GM23338 (cell line): ENCODE data around the gene COMP. TPM values are rescaled to one million over a fixed set of nuclear protein-coding genes. Genes with fewer than 3 reads are reported as not detected.
A peak's percentile ranks its signal among the peaks of the same experiment; 100 is the strongest.

Experiments
- ATAC-seq: fragments of 200-7000 bp; cut with Tn5 transposase; 3 replicates; pipeline ENCODE4 v1.9.1; 2020
- DNase-seq: peaks from one replicate; pipeline ENCODE4 v3.0.0-alpha.2; 2015; ENCODE audit warnings: low spot score
- H2AFZ ChIP-seq: fragments of 200-600 bp; sonication (generic); 2 replicates; pipeline ENCODE4 v1.8.0; 2016; ENCODE audit warnings: antibody characterized with exemption, mild to moderate bottlenecking, moderate library complexity
- H3F3A ChIP-seq: fragments of 200-600 bp; sonication (generic); replicated peaks from 2 replicates; pipeline ENCODE4 v1.8.0; 2017; ENCODE audit warnings: antibody characterized with exemption, mixed run types, low read depth
- H3K27ac ChIP-seq: fragments of 200-600 bp; sonication (generic); 2 replicates; pipeline ENCODE4 v1.6.1; 2016; ENCODE audit warnings: low read depth
- H3K27me3 ChIP-seq: fragments of 200-600 bp; sonication (generic); 2 replicates; pipeline ENCODE4 v1.8.0; 2016; ENCODE audit warnings: mild to moderate bottlenecking, mixed run types, moderate library complexity; ENCODE audit not compliant: insufficient read depth
- H3K36me3 ChIP-seq: fragments of 200-600 bp; sonication (generic); 2 replicates; pipeline ENCODE4 v1.8.0; 2016; ENCODE audit warnings: mild to moderate bottlenecking; ENCODE audit not compliant: insufficient read depth
- H3K4me1 ChIP-seq: fragments of 200-600 bp; sonication (generic); 2 replicates; pipeline ENCODE4 v1.8.0; 2016; ENCODE audit warnings: mild to moderate bottlenecking, moderate library complexity; ENCODE audit not compliant: insufficient read depth
- H3K4me2 ChIP-seq: fragments of 200-600 bp; sonication (generic); 2 replicates; pipeline ENCODE4 v1.7.1; 2017; ENCODE audit warnings: mixed run types
- H3K4me3 ChIP-seq: fragments of 200-600 bp; sonication (generic); 2 replicates; pipeline ENCODE4 v1.6.1; 2016; ENCODE audit warnings: mixed run types
- H3K79me2 ChIP-seq: fragments of 200-600 bp; sonication (generic); replicated peaks from 2 replicates; pipeline ENCODE4 v1.8.0; 2017; ENCODE audit warnings: mild to moderate bottlenecking; ENCODE audit not compliant: insufficient read depth
- H3K9me2 ChIP-seq: fragments of 200-600 bp; sonication (generic); 2 replicates; pipeline ENCODE4 v1.8.0; 2017; ENCODE audit not compliant: insufficient read depth
- H4K20me1 ChIP-seq: fragments of 200-600 bp; sonication (generic); replicated peaks from 2 replicates; pipeline ENCODE4 v1.8.0; 2017; ENCODE audit warnings: mild to moderate bottlenecking; ENCODE audit not compliant: insufficient read depth
- H3K27ac Mint-ChIP-seq: 2 replicates; pipeline ENCODE4 v1.8.0; 2020; ENCODE audit warnings: inconsistent platforms, mild to moderate bottlenecking, moderate library complexity, mixed read lengths
- H3K27me3 Mint-ChIP-seq: 3 replicates; pipeline ENCODE4 v1.8.0; 2022; ENCODE audit warnings: low read depth, mild to moderate bottlenecking, moderate library complexity, mixed read lengths, inconsistent platforms; ENCODE audit not compliant: insufficient read depth, poor library complexity
- H3K36me3 Mint-ChIP-seq: 3 replicates; pipeline ENCODE4 v1.8.0; 2021; ENCODE audit warnings: low read depth, mild to moderate bottlenecking, inconsistent platforms, moderate library complexity, mixed read lengths
- H3K4me1 Mint-ChIP-seq: 3 replicates; pipeline ENCODE4 v1.8.0; 2020; ENCODE audit warnings: mild to moderate bottlenecking, inconsistent platforms, mixed read lengths
- H3K4me3 Mint-ChIP-seq: 3 replicates; pipeline ENCODE4 v1.8.0; 2021; ENCODE audit warnings: moderate library complexity, mild to moderate bottlenecking, inconsistent platforms, mixed read lengths
- H3K9me3 Mint-ChIP-seq: 3 replicates; pipeline ENCODE4 v1.8.0; 2020; ENCODE audit warnings: moderate library complexity, mild to moderate bottlenecking, inconsistent platforms, mixed read lengths
- CREB1 ChIP-seq: fragments of 250-450 bp; sonication (Bioruptor Pico); IDR thresholded peaks from 2 replicates; pipeline ENCODE4 v1.5.0; 2020; ENCODE audit warnings: low read depth, mild to moderate bottlenecking, moderate library complexity
- CTCF ChIP-seq, 2 experiments: fragments of 200-600 bp in 1 of 2; sonication (generic) in 1 of 2; conservative IDR thresholded peaks; 2 replicates each; pipeline versions ENCODE4 v1.5.1 to v1.6.1; 2016 to 2017; ENCODE audit warnings: antibody characterized with exemption in 2 of 2, low read depth in 2 of 2, mild to moderate bottlenecking in 2 of 2, moderate library complexity in 1 of 2
- EZH2 ChIP-seq: fragments of 200-600 bp; sonication (generic); IDR thresholded peaks from one replicate; pipeline ENCODE4 v1.8.0; 2017; ENCODE audit warnings: antibody characterized with exemption, mild to moderate bottlenecking, low read depth; ENCODE audit not compliant: unreplicated experiment
- EZH2phosphoT487 ChIP-seq: fragments of 200-600 bp; sonication (generic); IDR thresholded peaks from one replicate; pipeline ENCODE4 v1.8.1; 2018; ENCODE audit warnings: antibody characterized with exemption; ENCODE audit not compliant: unreplicated experiment
- JUNB ChIP-seq: IDR thresholded peaks from one replicate; pipeline ENCODE4 v1.6.1; 2016; ENCODE audit warnings: antibody characterized with exemption; ENCODE audit not compliant: unreplicated experiment
- NANOG ChIP-seq: IDR thresholded peaks from 2 replicates; pipeline ENCODE4 v1.6.1; 2016; ENCODE audit warnings: antibody characterized with exemption, borderline replicate concordance
- POLR2AphosphoS5 ChIP-seq: IDR thresholded peaks from 2 replicates; pipeline ENCODE4 v1.6.1; 2016; ENCODE audit warnings: antibody characterized with exemption, low read depth
- STAT1 ChIP-seq: IDR thresholded peaks from one replicate; pipeline ENCODE4 v1.6.1; 2016; ENCODE audit warnings: antibody characterized with exemption; ENCODE audit not compliant: unreplicated experiment
- ZNF114 ChIP-seq: fragments of 250-450 bp; sonication (Bioruptor Pico); IDR thresholded peaks from 2 replicates; pipeline ENCODE4 v1.5.0; 2020; ENCODE audit warnings: mild to moderate bottlenecking, moderate library complexity
- ZNF331 ChIP-seq: fragments of 250-450 bp; sonication (Bioruptor Pico); IDR thresholded peaks from 2 replicates; pipeline ENCODE4 v1.5.0; 2020; ENCODE audit warnings: low read depth, mild to moderate bottlenecking, moderate library complexity
- ZNF462 ChIP-seq: fragments of 250-450 bp; sonication (Bioruptor Pico); IDR thresholded peaks from 2 replicates; pipeline ENCODE4 v1.5.0; 2020; ENCODE audit warnings: mild to moderate bottlenecking, moderate library complexity
- polyA plus RNA-seq: library from polyadenylated mRNA; unstranded; fragments of >200 nt; fragmentation: Nextera tagmentation; extraction: Ambion mirVana; gene quantifications from 2 replicates; pipeline ENCODE4 v1.2.1, GENCODE V29; 2016
- total RNA-seq: library from RNA; depleted of rRNA; stranded (reverse); fragments of >200 nt; shearing (Covaris generic); gene quantifications from 2 replicates; pipeline ENCODE4 v1.2.3, GENCODE V29; 2014
- TF ChIP-seq, protein P1 (sequence below): IDR thresholded peaks from 2 replicates; pipeline ENCODE4 v1.6.1; 2016; ENCODE audit warnings: antibody characterized with exemption
- TF ChIP-seq, protein P2 (sequence below): IDR thresholded peaks from one replicate; pipeline ENCODE4 v1.6.1; 2018; ENCODE audit warnings: antibody characterized with exemption; ENCODE audit not compliant: unreplicated experiment

Gene COMP
- total and polyA plus RNA-seq, 2 experiments from 2014 or later = 0.58 to 0.63 TPM

GRCh38 chr19:18762125-18763023 lies 28.7 kb downstream of the COMP start:
- Mint-ChIP-seq H3K36me3 (no peaks in the 10 kb centered on the region), H3K27ac (no peak overlapping the region), H3K4me1 (peaks cover 8% of the 10 kb centered on the region; the same call in 2 of the 3 replicates), H3K27me3 (peaks cover 33% of the 10 kb centered on the region), H3K4me3 (no peak overlapping the region), H3K9me3 (no peaks in the 10 kb centered on the region)
- peak; percentile 65 for DNase-seq
- Histone ChIP-seq H3K36me3 (no peaks in the 10 kb centered on the region), H3K79me2 (no peaks in the 10 kb centered on the region), H3F3A (0 out of 2 replicates have a peak, but pooled peaks cover 3% of the 10 kb centered on the region), H3K4me2 (no peak overlapping the region), H2AFZ (no peak overlapping the region), H3K4me3 (no peak overlapping the region), H4K20me1 (peaks cover 7% of the 10 kb centered on the region), H3K4me1 (no peaks in the 10 kb centered on the region), H3K27ac (no peak overlapping the region), H3K9me2 (no peaks in the 10 kb centered on the region), H3K27me3 (peaks cover 44% of the 10 kb centered on the region)
- peak; percentile 78 for ATAC-seq
- TF ChIP-seq CREB1 (CRISPR knock-in tag) (no peak), ZNF462 (CRISPR knock-in tag) (no peak), EZH2 (no peak), CTCF (conservative IDR thresholded peaks at IDR 0.05; ENCODE audit: low read depth in 2 of 2) (no peak), EZH2phosphoT487 (no peak), JUNB (no peak), STAT1 (no peak), ZNF331 (no peak), POLR2AphosphoS5 (no peak), NANOG (no peak), ZNF114 (CRISPR knock-in tag) (no peak)
- TF ChIP-seq, protein P1, sequence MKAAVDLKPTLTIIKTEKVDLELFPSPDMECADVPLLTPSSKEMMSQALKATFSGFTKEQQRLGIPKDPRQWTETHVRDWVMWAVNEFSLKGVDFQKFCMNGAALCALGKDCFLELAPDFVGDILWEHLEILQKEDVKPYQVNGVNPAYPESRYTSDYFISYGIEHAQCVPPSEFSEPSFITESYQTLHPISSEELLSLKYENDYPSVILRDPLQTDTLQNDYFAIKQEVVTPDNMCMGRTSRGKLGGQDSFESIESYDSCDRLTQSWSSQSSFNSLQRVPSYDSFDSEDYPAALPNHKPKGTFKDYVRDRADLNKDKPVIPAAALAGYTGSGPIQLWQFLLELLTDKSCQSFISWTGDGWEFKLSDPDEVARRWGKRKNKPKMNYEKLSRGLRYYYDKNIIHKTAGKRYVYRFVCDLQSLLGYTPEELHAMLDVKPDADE = no peak
- TF ChIP-seq, protein P2, sequence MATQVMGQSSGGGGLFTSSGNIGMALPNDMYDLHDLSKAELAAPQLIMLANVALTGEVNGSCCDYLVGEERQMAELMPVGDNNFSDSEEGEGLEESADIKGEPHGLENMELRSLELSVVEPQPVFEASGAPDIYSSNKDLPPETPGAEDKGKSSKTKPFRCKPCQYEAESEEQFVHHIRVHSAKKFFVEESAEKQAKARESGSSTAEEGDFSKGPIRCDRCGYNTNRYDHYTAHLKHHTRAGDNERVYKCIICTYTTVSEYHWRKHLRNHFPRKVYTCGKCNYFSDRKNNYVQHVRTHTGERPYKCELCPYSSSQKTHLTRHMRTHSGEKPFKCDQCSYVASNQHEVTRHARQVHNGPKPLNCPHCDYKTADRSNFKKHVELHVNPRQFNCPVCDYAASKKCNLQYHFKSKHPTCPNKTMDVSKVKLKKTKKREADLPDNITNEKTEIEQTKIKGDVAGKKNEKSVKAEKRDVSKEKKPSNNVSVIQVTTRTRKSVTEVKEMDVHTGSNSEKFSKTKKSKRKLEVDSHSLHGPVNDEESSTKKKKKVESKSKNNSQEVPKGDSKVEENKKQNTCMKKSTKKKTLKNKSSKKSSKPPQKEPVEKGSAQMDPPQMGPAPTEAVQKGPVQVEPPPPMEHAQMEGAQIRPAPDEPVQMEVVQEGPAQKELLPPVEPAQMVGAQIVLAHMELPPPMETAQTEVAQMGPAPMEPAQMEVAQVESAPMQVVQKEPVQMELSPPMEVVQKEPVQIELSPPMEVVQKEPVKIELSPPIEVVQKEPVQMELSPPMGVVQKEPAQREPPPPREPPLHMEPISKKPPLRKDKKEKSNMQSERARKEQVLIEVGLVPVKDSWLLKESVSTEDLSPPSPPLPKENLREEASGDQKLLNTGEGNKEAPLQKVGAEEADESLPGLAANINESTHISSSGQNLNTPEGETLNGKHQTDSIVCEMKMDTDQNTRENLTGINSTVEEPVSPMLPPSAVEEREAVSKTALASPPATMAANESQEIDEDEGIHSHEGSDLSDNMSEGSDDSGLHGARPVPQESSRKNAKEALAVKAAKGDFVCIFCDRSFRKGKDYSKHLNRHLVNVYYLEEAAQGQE = no peak
